ENCODE data around the gene TMEM263. TPM values are rescaled to one million over a fixed set of nuclear protein-coding genes. Genes with fewer than 3 reads are reported as not detected.

Gene TMEM263
- total RNA-seq, 1 donor from 2014 or later: 160 TPM

GRCh38 chr12:106956048-106956578 is 406 bp downstream of the TMEM263 start:
- DNase-seq (ENCODE audit: low read depth) (peak; percentile 39), FAIRE-seq (no peak)
- peak overlapping the region; percentile 100 for H3K9ac ChIP-seq (ENCODE audit: low read length)
- no peaks in the 10 kb centered on the region for H3K9me3 ChIP-seq (ENCODE audit: insufficient read depth, low read depth, low read length)
- peaks cover 47% of the 10 kb centered on the region for H4K20me1 ChIP-seq (ENCODE audit: insufficient read depth, low read length)
- H3K36me3 ChIP-seq (ENCODE audit: insufficient read depth, low read length): peaks cover 4% of the 10 kb centered on the region
- H3K4me1 Mint-ChIP-seq (ENCODE audit: low read depth, unreplicated experiment): peaks cover 5% of the 10 kb centered on the region
- no peaks in the 10 kb centered on the region for H3K27me3 ChIP-seq (ENCODE audit: insufficient read depth, low read length)
- H3K4me3 Mint-ChIP-seq (ENCODE audit: unreplicated experiment): peak overlapping the region; percentile 100
- H3K27me3 Mint-ChIP-seq (ENCODE audit: low read depth, unreplicated experiment): no peaks in the 10 kb centered on the region
- TF ChIP-seq CTCF (IDR thresholded peaks at IDR 0.05; ENCODE audit: insufficient read depth, low read depth, low read length): no peak
- TF ChIP-seq EZH2 (IDR thresholded peaks at IDR 0.05; ENCODE audit: insufficient read depth, low read length): no peak
- no peaks in the 10 kb centered on the region for H3K9me3 Mint-ChIP-seq (ENCODE audit: unreplicated experiment)
- peaks cover 11% of the 10 kb centered on the region for H3K4me1 ChIP-seq (ENCODE audit: insufficient read depth, low read length)
- peaks cover 58% of the 10 kb centered on the region for H3K79me2 ChIP-seq (ENCODE audit: insufficient read depth, low read length)
- H3K4me3 ChIP-seq (ENCODE audit: insufficient read depth, low read depth, low read length): peak overlapping the region; percentile 99
- H2AFZ ChIP-seq (ENCODE audit: low read depth, low read length): peak overlapping the region; percentile 40
- peak overlapping the region; percentile 86 for H3K4me2 ChIP-seq (ENCODE audit: low read length)
- H3K36me3 Mint-ChIP-seq (ENCODE audit: low read depth, unreplicated experiment): peaks cover 1% of the 10 kb centered on the region
- peak overlapping the region; percentile 98 for H3K27ac Mint-ChIP-seq (ENCODE audit: unreplicated experiment)
- H3K27ac ChIP-seq (ENCODE audit: low read depth, low read length): peak overlapping the region; percentile 98

GRCh38 chr12:106957583-106957982 is 1.9 kb downstream of the TMEM263 start:
- peaks cover 73% of the 10 kb centered on the region for H3K79me2 ChIP-seq (ENCODE audit: insufficient read depth, low read length)
- H3K27me3 Mint-ChIP-seq (ENCODE audit: low read depth, unreplicated experiment): no peaks in the 10 kb centered on the region
- H3K4me3 Mint-ChIP-seq (ENCODE audit: unreplicated experiment): peak overlapping the region; percentile 100
- FAIRE-seq: no peak
- H3K9me3 ChIP-seq (ENCODE audit: insufficient read depth, low read depth, low read length): no peaks in the 10 kb centered on the region
- peaks cover 1% of the 10 kb centered on the region for H3K36me3 Mint-ChIP-seq (ENCODE audit: low read depth, unreplicated experiment)
- no peak for TF ChIP-seq EZH2 (IDR thresholded peaks at IDR 0.05; ENCODE audit: insufficient read depth, low read length)
- TF ChIP-seq CTCF (IDR thresholded peaks at IDR 0.05; ENCODE audit: insufficient read depth, low read depth, low read length): no peak
- H3K9ac ChIP-seq (ENCODE audit: low read length): peak overlapping the region; percentile 100
- peaks cover 7% of the 10 kb centered on the region for H3K36me3 ChIP-seq (ENCODE audit: insufficient read depth, low read length)
- no peaks in the 10 kb centered on the region for H3K27me3 ChIP-seq (ENCODE audit: insufficient read depth, low read length)
- peak overlapping the region; percentile 86 for H3K4me2 ChIP-seq (ENCODE audit: low read length)
- H3K27ac ChIP-seq (ENCODE audit: low read depth, low read length): peak overlapping the region; percentile 98
- peak overlapping the region; percentile 99 for H3K4me3 ChIP-seq (ENCODE audit: insufficient read depth, low read depth, low read length)
- peaks cover 13% of the 10 kb centered on the region for H3K4me1 Mint-ChIP-seq (ENCODE audit: low read depth, unreplicated experiment)
- no peaks in the 10 kb centered on the region for H3K9me3 Mint-ChIP-seq (ENCODE audit: unreplicated experiment)
- DNase-seq (ENCODE audit: low read depth): no peak
- peaks cover 11% of the 10 kb centered on the region for H3K4me1 ChIP-seq (ENCODE audit: insufficient read depth, low read length)
- H2AFZ ChIP-seq (ENCODE audit: low read depth, low read length): no peak overlapping the region
- no peak overlapping the region for H3K27ac Mint-ChIP-seq (ENCODE audit: unreplicated experiment)
- H4K20me1 ChIP-seq (ENCODE audit: insufficient read depth, low read length): peaks cover 60% of the 10 kb centered on the region

- H2AFZ ChIP-seq (ENCODE audit: low read depth, low read length): no peak overlapping the region
- H3K4me3 ChIP-seq (ENCODE audit: insufficient read depth, low read depth, low read length): no peak overlapping the region
- no peak overlapping the region for H3K27ac ChIP-seq (ENCODE audit: low read depth, low read length)
- TF ChIP-seq CTCF (IDR thresholded peaks at IDR 0.05; ENCODE audit: insufficient read depth, low read depth, low read length) (no peak), EZH2 (IDR thresholded peaks at IDR 0.05; ENCODE audit: insufficient read depth, low read length) (no peak)
- no peaks in the 10 kb centered on the region for H3K27me3 ChIP-seq (ENCODE audit: insufficient read depth, low read length)
- DNase-seq (ENCODE audit: low read depth) (no peak), FAIRE-seq (no peak)
- Mint-ChIP-seq H3K27ac (ENCODE audit: unreplicated experiment) (no peak overlapping the region), H3K4me3 (ENCODE audit: unreplicated experiment) (peak overlapping the region; percentile 50), H3K4me1 (ENCODE audit: low read depth, unreplicated experiment) (peaks cover 24% of the 10 kb centered on the region), H3K9me3 (ENCODE audit: unreplicated experiment) (no peaks in the 10 kb centered on the region), H3K27me3 (ENCODE audit: low read depth, unreplicated experiment) (no peaks in the 10 kb centered on the region), H3K36me3 (ENCODE audit: low read depth, unreplicated experiment) (peaks cover 7% of the 10 kb centered on the region)
- H3K9ac ChIP-seq (ENCODE audit: low read length): no peak overlapping the region
- H3K79me2 ChIP-seq (ENCODE audit: insufficient read depth, low read length): peaks cover 97% of the 10 kb centered on the region
- peaks cover 23% of the 10 kb centered on the region for H3K36me3 ChIP-seq (ENCODE audit: insufficient read depth, low read length)
- H3K9me3 ChIP-seq (ENCODE audit: insufficient read depth, low read depth, low read length): no peaks in the 10 kb centered on the region
- H3K4me2 ChIP-seq (ENCODE audit: low read length): no peak overlapping the region
- H3K4me1 ChIP-seq (ENCODE audit: insufficient read depth, low read length): no peaks in the 10 kb centered on the region
- peaks cover 88% of the 10 kb centered on the region for H4K20me1 ChIP-seq (ENCODE audit: insufficient read depth, low read length)
Observed at GRCh38 chr12:106960443-106960842, 4.7 kb downstream of the TMEM263 start.
